Calu3 (cell line): ENCODE data around the gene C9orf50. TPM values are rescaled to one million over a fixed set of nuclear protein-coding genes. Genes with fewer than 3 reads are reported as not detected.

Experiments
- BruUV-seq: library from RNA; stranded (reverse); fragments of 400-500 nt; replicated peaks from 2 replicates; lab custom pipeline; 2021; lab: Mats Ljungman, UMichigan
- CTCF ChIA-PET: fragments of 300-600 bp; sonication (Branson Sonifier 250); formaldehyde crosslinking; loops from one replicate; lab custom pipeline; 2022; ENCODE audit warnings: antibody characterized with exemption; lab: Charles Lee
- DNase-seq: peaks from one replicate; pipeline ENCODE4 v3.0.0; 2022
- H3K27ac Mint-ChIP-seq: one replicate; pipeline ENCODE4 v1.8.0; 2022; ENCODE audit warnings: mixed read lengths; ENCODE audit not compliant: unreplicated experiment
- H3K27me3 Mint-ChIP-seq: one replicate; pipeline ENCODE4 v1.8.0; 2022; ENCODE audit warnings: mixed read lengths; ENCODE audit not compliant: unreplicated experiment
- H3K36me3 Mint-ChIP-seq: one replicate; pipeline ENCODE4 v1.8.0; 2022; ENCODE audit warnings: mild to moderate bottlenecking, moderate library complexity, mixed read lengths; ENCODE audit not compliant: insufficient read depth, unreplicated experiment
- H3K4me1 Mint-ChIP-seq: one replicate; pipeline ENCODE4 v1.8.0; 2022; ENCODE audit warnings: mild to moderate bottlenecking, low read depth, mixed read lengths; ENCODE audit not compliant: unreplicated experiment
- H3K4me3 Mint-ChIP-seq: one replicate; pipeline ENCODE4 v1.8.0; 2022; ENCODE audit warnings: mild to moderate bottlenecking, low read depth, moderate library complexity, mixed read lengths; ENCODE audit not compliant: unreplicated experiment
- H3K9me3 Mint-ChIP-seq: one replicate; pipeline ENCODE4 v1.8.0; 2022; ENCODE audit warnings: low read depth, mixed read lengths; ENCODE audit not compliant: unreplicated experiment
- intact Hi-C: fragments of 100-400 bp; cut with micrococcal nuclease; formaldehyde crosslinking; loops from one replicate; pipeline ENCODE4 v1.10.0; 2022; ENCODE audit not compliant: unreplicated experiment
- total RNA-seq: library from RNA; stranded (reverse); gene quantifications from 2 replicates; pipeline ENCODE4 v1.2.3, GENCODE V29; 2022
- TF ChIP-seq, protein P1 (sequence below): fragments of 200-600 bp; IDR thresholded peaks from one replicate; pipeline ENCODE4 v1.8.0; 2022; ENCODE audit warnings: antibody characterized with exemption; ENCODE audit not compliant: unreplicated experiment

C9orf50 gene
- total RNA-seq, 1 experiment from 2014 or later = not detected

DNA sequence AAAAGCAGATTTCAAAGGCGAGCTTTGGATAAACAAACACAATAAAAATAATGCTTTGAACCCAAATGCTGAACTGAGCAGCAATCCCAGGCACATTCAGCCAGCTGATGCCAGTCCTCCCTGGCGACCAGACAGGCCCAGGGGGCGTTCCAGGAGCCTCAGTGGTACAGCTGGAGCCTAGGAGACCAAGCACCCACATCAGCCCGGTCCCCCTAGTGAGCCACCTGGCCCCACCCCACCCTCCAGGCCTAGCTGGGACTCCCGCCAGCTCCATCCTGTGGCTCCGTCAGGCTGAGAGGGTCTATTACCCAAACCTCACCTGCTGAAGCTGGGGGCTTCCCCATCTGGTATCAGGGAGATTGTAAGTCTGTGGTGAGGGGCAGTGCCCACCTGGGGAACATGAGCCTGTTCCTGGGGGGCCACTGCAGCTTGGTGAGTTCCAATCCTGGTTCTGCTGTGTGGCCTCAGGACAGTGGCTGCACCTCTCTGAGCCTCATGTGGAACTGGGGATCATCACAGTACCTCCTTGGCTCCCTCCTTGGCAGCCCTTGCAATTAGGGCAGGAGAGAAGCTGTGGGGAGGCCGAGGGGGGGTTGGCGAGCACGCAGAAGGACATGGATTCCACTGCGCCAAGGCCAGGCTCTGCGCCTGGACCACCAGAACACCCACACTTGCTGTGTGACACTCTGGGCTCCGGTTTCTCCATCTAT lies 16.7 kb downstream of the C9orf50 start:
- BruUV-seq = no TSS peak
- CTCF ChIA-PET = interaction anchor here (0.5 kb wide), 1 partner anchor 222 kb away, joined by 4 read pairs; no protein-coding TSS in a partner anchor
- TF ChIP-seq, protein P1, sequence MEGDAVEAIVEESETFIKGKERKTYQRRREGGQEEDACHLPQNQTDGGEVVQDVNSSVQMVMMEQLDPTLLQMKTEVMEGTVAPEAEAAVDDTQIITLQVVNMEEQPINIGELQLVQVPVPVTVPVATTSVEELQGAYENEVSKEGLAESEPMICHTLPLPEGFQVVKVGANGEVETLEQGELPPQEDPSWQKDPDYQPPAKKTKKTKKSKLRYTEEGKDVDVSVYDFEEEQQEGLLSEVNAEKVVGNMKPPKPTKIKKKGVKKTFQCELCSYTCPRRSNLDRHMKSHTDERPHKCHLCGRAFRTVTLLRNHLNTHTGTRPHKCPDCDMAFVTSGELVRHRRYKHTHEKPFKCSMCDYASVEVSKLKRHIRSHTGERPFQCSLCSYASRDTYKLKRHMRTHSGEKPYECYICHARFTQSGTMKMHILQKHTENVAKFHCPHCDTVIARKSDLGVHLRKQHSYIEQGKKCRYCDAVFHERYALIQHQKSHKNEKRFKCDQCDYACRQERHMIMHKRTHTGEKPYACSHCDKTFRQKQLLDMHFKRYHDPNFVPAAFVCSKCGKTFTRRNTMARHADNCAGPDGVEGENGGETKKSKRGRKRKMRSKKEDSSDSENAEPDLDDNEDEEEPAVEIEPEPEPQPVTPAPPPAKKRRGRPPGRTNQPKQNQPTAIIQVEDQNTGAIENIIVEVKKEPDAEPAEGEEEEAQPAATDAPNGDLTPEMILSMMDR = no peak
- H3K27ac Mint-ChIP-seq = no peak overlapping the region
- H3K36me3 Mint-ChIP-seq = peaks cover 19% of the 10 kb centered on the region
- H3K9me3 Mint-ChIP-seq = no peaks in the 10 kb centered on the region
- intact Hi-C loops = no loop called here
- H3K4me1 Mint-ChIP-seq = peaks cover 21% of the 10 kb centered on the region
- no peak overlapping the region for H3K4me3 Mint-ChIP-seq
- DNase-seq = no peak
- H3K27me3 Mint-ChIP-seq = no peaks in the 10 kb centered on the region

DNA sequence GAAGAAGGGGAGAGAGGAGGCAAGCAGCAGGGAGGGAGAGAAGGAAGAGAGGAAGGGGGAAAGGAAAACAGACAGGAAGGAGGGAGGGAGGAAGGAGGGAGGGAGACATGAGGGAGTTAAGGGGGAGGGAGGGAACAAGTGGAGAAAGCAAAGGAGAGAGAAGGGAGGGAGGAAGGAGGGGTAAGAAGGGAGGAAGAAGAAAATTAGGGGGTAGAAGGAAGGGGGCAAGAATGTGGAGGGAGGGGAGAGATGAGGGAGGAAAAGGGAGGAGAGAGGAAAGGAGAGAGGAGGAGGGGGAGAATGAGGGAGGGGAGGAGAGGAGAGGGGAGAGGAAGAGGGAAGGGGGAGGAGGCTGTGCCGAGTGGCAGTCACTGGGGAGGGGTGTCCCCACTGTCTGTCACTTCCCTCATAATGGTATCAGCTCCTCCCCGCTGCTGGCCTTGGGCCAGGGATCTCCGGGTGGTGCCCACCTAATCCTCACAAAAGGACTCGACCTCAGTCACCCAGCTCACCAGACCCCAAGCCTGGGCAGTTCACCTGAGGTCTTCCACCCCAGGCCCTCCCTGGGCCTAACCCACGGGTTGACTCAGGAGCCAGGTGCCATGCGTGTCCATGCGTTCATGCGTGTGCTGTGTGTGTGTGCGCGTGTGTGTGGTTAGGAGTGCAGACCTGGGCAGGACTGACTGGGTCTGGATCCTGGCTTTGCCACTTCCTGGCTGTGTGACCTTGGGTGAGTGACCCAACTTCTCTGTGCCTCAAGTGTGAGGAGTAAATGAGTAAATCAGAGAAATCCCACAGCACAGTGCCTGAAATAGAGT lies 18.1 kb downstream of the C9orf50 start:
- TF ChIP-seq, protein P1 = no peak
- no peak for DNase-seq
- Mint-ChIP-seq H3K27me3 (no peaks in the 10 kb centered on the region), H3K27ac (no peak overlapping the region), H3K36me3 (peaks cover 15% of the 10 kb centered on the region), H3K4me1 (peaks cover 21% of the 10 kb centered on the region), H3K4me3 (no peak overlapping the region), H3K9me3 (no peaks in the 10 kb centered on the region)
- CTCF ChIA-PET = no interaction called here
- intact Hi-C loops = no loop called here
- no TSS peak for BruUV-seq

DNA sequence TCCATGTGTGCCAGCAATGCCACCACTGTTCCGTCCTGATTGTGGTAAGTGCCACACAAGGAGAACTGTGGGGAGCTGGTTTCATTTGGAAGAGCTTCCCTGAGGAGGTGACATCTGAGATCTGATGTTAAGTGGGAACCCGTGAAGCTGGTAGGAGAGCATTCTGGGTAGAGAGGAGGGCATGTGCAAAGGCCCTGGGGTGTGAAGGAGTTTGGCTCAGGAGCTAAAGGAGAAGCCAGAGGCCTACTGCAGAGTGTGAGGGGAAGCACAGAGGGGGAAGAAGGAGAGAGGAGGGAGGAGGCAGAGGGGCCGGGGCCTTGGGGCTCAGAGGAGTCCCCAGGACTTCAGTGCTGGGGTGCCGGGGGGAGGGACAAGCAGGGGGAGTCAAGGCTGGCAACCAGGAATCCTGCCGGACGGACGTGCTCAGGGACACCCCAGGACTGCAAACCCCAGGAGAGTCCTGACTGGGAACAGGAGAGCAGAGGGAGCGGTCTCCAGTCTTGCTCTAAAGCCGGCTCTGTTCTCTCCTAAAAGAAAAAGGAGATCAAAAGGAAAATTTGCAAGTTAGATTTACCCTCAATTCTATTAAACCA lies 19.7 kb downstream of the C9orf50 start:
- TF ChIP-seq, protein P1 = no peak
- no peak overlapping the region for H3K4me3 Mint-ChIP-seq
- BruUV-seq = no TSS peak
- H3K9me3 Mint-ChIP-seq = no peaks in the 10 kb centered on the region
- peaks cover 24% of the 10 kb centered on the region for H3K36me3 Mint-ChIP-seq
- H3K27me3 Mint-ChIP-seq = no peaks in the 10 kb centered on the region
- H3K4me1 Mint-ChIP-seq = peaks cover 15% of the 10 kb centered on the region
- H3K27ac Mint-ChIP-seq = no peak overlapping the region
- intact Hi-C loops = no loop called here
- no peak for DNase-seq
- CTCF ChIA-PET = no interaction called here

DNA sequence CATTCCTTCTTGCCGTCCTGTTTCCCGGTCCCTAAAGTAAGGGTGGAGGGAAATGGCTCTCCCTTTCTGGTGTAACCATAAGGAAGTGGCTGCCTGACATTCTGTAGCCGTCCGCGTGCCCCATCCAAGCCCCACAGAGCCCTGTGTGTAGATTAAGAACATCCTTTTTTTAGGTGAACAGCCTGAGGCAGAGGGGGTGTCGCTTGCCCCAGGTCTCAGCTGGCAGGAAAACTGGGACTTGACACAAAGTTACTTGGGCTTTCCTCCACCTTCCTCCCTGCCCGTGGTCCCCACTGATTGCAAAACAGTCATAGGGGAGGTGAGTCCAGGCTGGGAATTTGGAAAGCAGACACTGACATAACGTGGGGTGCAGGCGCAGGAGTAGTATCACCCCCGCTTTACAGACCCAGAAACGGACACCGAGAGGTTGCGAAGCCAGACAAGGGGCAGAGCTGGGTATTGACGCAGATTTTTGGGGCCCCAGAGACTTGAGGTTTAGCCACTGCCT lies 22.8 kb downstream of the C9orf50 start:
- DNase-seq = no peak
- H3K9me3 Mint-ChIP-seq = no peaks in the 10 kb centered on the region
- intact Hi-C loops = no loop called here
- no peaks in the 10 kb centered on the region for H3K27me3 Mint-ChIP-seq
- H3K36me3 Mint-ChIP-seq = peaks cover 33% of the 10 kb centered on the region
- TF ChIP-seq, protein P1 = no peak
- H3K4me1 Mint-ChIP-seq = peaks cover 45% of the 10 kb centered on the region
- CTCF ChIA-PET = interaction anchor here (0.7 to 1.7 kb wide), 2 partner anchors 9 to 18 kb away, joined by 3 to 7 read pairs; no protein-coding TSS in a partner anchor
- peak overlapping the region; percentile 67 for H3K4me3 Mint-ChIP-seq
- TSS peak; percentile 87 for BruUV-seq
- peak overlapping the region; percentile 90 for H3K27ac Mint-ChIP-seq
